Mesendoderm (in vitro differentiated cells): ENCODE measurements around the gene KLF8.
A peak's percentile ranks its signal among the peaks of the same experiment; 100 is the strongest.

Experiments
- DNase-seq: peaks from one replicate; pipeline ENCODE4 v3.0.0; 2013
- H2AK5ac ChIP-seq: 2 replicates; pipeline ENCODE4 v1.6.1; 2013; ENCODE audit warnings: low read length, inconsistent platforms
- H2BK120ac ChIP-seq: 2 replicates; pipeline ENCODE4 v1.6.1; 2013; ENCODE audit warnings: low read depth, mild to moderate bottlenecking, low read length, moderate library complexity, mixed read lengths
- H2BK15ac ChIP-seq: replicated peaks from 2 replicates; pipeline ENCODE4 v1.6.1; 2013; ENCODE audit warnings: low read depth, mild to moderate bottlenecking, moderate library complexity
- H2BK5ac ChIP-seq: 2 replicates; pipeline ENCODE4 v1.6.1; 2013; ENCODE audit warnings: low read length, inconsistent platforms
- H3K18ac ChIP-seq: 2 replicates; pipeline ENCODE4 v1.6.1; 2013; ENCODE audit warnings: mild to moderate bottlenecking, low read length, mixed read lengths
- H3K23ac ChIP-seq: one replicate; pipeline ENCODE4 v1.6.1; 2013; ENCODE audit warnings: low read length
- H3K27ac ChIP-seq: 2 replicates; pipeline ENCODE4 v1.5.1; 2013; ENCODE audit warnings: low read depth, mild to moderate bottlenecking, inconsistent platforms, low read length, moderate library complexity
- H3K27me3 ChIP-seq: 2 replicates; pipeline ENCODE4 v1.6.1; 2013; ENCODE audit warnings: low read length, control low read depth, mild to moderate bottlenecking, inconsistent platforms; ENCODE audit not compliant: insufficient read depth, poor library complexity
- H3K36me3 ChIP-seq: 2 replicates; pipeline ENCODE4 v1.6.1; 2013; ENCODE audit warnings: low read length, inconsistent platforms; ENCODE audit not compliant: control insufficient read depth, insufficient read depth
- H3K4ac ChIP-seq: one replicate; pipeline ENCODE4 v1.6.1; 2013; ENCODE audit warnings: low read depth, mild to moderate bottlenecking, low read length, moderate library complexity
- H3K4me1 ChIP-seq: 2 replicates; pipeline ENCODE4 v1.6.1; 2013; ENCODE audit warnings: low read depth, low read length, inconsistent platforms; ENCODE audit not compliant: control insufficient read depth
- H3K4me2 ChIP-seq: 2 replicates; pipeline ENCODE4 v1.6.1; 2013; ENCODE audit warnings: low read length
- H3K4me3 ChIP-seq: 2 replicates; pipeline ENCODE4 v1.5.1; 2013; ENCODE audit warnings: mild to moderate bottlenecking, low read length
- H3K56ac ChIP-seq: one replicate; pipeline ENCODE4 v1.6.1; 2013; ENCODE audit warnings: low read length
- H3K79me1 ChIP-seq: 2 replicates; pipeline ENCODE4 v1.6.1; 2013; ENCODE audit warnings: low read length, inconsistent platforms
- H3K79me2 ChIP-seq: 2 replicates; pipeline ENCODE4 v1.6.1; 2013; ENCODE audit warnings: mild to moderate bottlenecking, low read length; ENCODE audit not compliant: control insufficient read depth, insufficient read depth
- H3K9ac ChIP-seq: 2 replicates; pipeline ENCODE4 v1.6.1; 2013; ENCODE audit warnings: low read length, inconsistent platforms
- H4K5ac ChIP-seq: one replicate; pipeline ENCODE4 v1.6.1; 2013; ENCODE audit warnings: low read length
- H4K8ac ChIP-seq: one replicate; pipeline ENCODE4 v1.6.1; 2013; ENCODE audit warnings: low read depth, mild to moderate bottlenecking, control low read depth, low read length, moderate library complexity
- WGBS: extraction: QIAGEN DNeasy Blood & Tissue Kit; methylation state at CpG from one replicate; pipeline ENCODE4 v1.1.7; 2013; ENCODE audit warnings: low lambda C conversion rate, missing lambda C conversion rate; ENCODE audit not compliant: insufficient coverage; ENCODE audit errors: extremely low coverage; 5-methylcytosine and 5-hydroxymethylcytosine counted together

Gene KLF8

GRCh38 chrX:56221101-56221500, 11.1 kb upstream of the KLF8 start:
- H3K4me1 ChIP-seq = no peaks in the 10 kb centered on the region
- H3K56ac ChIP-seq = no peak overlapping the region
- WGBS = no CpG with 5 or more reads among the region's 5 CpGs
- H3K79me1 ChIP-seq = no peaks in the 10 kb centered on the region
- no peak overlapping the region for H3K9ac ChIP-seq
- no peak overlapping the region for H3K4me3 ChIP-seq
- H4K5ac ChIP-seq = no peak overlapping the region
- no peak overlapping the region for H2BK5ac ChIP-seq
- H3K4me2 ChIP-seq = no peak overlapping the region
- H3K27ac ChIP-seq = no peak overlapping the region
- H2BK15ac ChIP-seq = no peak overlapping the region
- no peak overlapping the region for H3K18ac ChIP-seq
- H2AK5ac ChIP-seq = no peak overlapping the region
- no peak overlapping the region for H3K23ac ChIP-seq
- no peak overlapping the region for H2BK120ac ChIP-seq
- H3K4ac ChIP-seq = no peak overlapping the region
- no peak for DNase-seq
- H3K36me3 ChIP-seq = no peaks in the 10 kb centered on the region
- no peaks in the 10 kb centered on the region for H3K79me2 ChIP-seq
- H4K8ac ChIP-seq = no peak overlapping the region
- H3K27me3 ChIP-seq = no peaks in the 10 kb centered on the region

- no peak overlapping the region for H2AK5ac ChIP-seq
- H3K4me2 ChIP-seq = no peak overlapping the region
- H3K56ac ChIP-seq = no peak overlapping the region
- no peak overlapping the region for H4K8ac ChIP-seq
- no peak overlapping the region for H3K18ac ChIP-seq
- no peaks in the 10 kb centered on the region for H3K79me2 ChIP-seq
- WGBS = no CpG with 5 or more reads among the region's 28 CpGs
- no peak overlapping the region for H3K9ac ChIP-seq
- no peak overlapping the region for H2BK5ac ChIP-seq
- no peak overlapping the region for H3K4me3 ChIP-seq
- no peak overlapping the region for H3K23ac ChIP-seq
- no peak overlapping the region for H3K27ac ChIP-seq
- no peaks in the 10 kb centered on the region for H3K4me1 ChIP-seq
- no peak overlapping the region for H2BK15ac ChIP-seq
- H3K79me1 ChIP-seq = no peaks in the 10 kb centered on the region
- no peak overlapping the region for H4K5ac ChIP-seq
- H3K4ac ChIP-seq = no peak overlapping the region
- H3K36me3 ChIP-seq = no peaks in the 10 kb centered on the region
- H3K27me3 ChIP-seq = no peaks in the 10 kb centered on the region
- DNase-seq = no peak
- no peak overlapping the region for H2BK120ac ChIP-seq
These were observed 9.6 kb upstream of the KLF8 start for GRCh38 chrX:56222473-56223000.

GRCh38 chrX:56226980-56227379, 5.2 kb upstream of the KLF8 start:
- no peak overlapping the region for H3K23ac ChIP-seq
- H3K4me3 ChIP-seq = no peak overlapping the region
- H3K4ac ChIP-seq = no peak overlapping the region
- H3K56ac ChIP-seq = no peak overlapping the region
- H3K18ac ChIP-seq = no peak overlapping the region
- H3K79me1 ChIP-seq = no peaks in the 10 kb centered on the region
- no peaks in the 10 kb centered on the region for H3K79me2 ChIP-seq
- no peak for DNase-seq
- H2AK5ac ChIP-seq = no peak overlapping the region
- no peak overlapping the region for H2BK120ac ChIP-seq
- no peaks in the 10 kb centered on the region for H3K27me3 ChIP-seq
- H4K5ac ChIP-seq = no peak overlapping the region
- H3K4me2 ChIP-seq = no peak overlapping the region
- H3K4me1 ChIP-seq = no peaks in the 10 kb centered on the region
- H3K27ac ChIP-seq = no peak overlapping the region
- no peaks in the 10 kb centered on the region for H3K36me3 ChIP-seq
- H4K8ac ChIP-seq = no peak overlapping the region
- H3K9ac ChIP-seq = no peak overlapping the region
- H2BK15ac ChIP-seq = no peak overlapping the region
- WGBS = no CpG with 5 or more reads among the region's 1 CpG
- no peak overlapping the region for H2BK5ac ChIP-seq

- H3K9ac ChIP-seq = no peak overlapping the region
- H3K36me3 ChIP-seq = no peaks in the 10 kb centered on the region
- no peak overlapping the region for H2AK5ac ChIP-seq
- H3K4me2 ChIP-seq = no peak overlapping the region
- H2BK15ac ChIP-seq = no peak overlapping the region
- H3K79me2 ChIP-seq = no peaks in the 10 kb centered on the region
- no peak overlapping the region for H2BK120ac ChIP-seq
- H3K56ac ChIP-seq = no peak overlapping the region
- no peak overlapping the region for H4K8ac ChIP-seq
- no peak overlapping the region for H3K18ac ChIP-seq
- H3K23ac ChIP-seq = no peak overlapping the region
- peak; percentile 5 for DNase-seq
- H3K27ac ChIP-seq = no peak overlapping the region
- H3K79me1 ChIP-seq = no peaks in the 10 kb centered on the region
- no peaks in the 10 kb centered on the region for H3K4me1 ChIP-seq
- WGBS = no CpG with 5 or more reads among the region's 2 CpGs
- no peaks in the 10 kb centered on the region for H3K27me3 ChIP-seq
- H4K5ac ChIP-seq = no peak overlapping the region
- H3K4ac ChIP-seq = no peak overlapping the region
- H2BK5ac ChIP-seq = no peak overlapping the region
- no peak overlapping the region for H3K4me3 ChIP-seq
These were observed 3.2 kb upstream of the KLF8 start for GRCh38 chrX:56228914-56229313.

GRCh38 chrX:56231537-56232090, 542 bp upstream of the KLF8 start:
- Histone ChIP-seq H4K5ac (no peak overlapping the region), H2BK5ac (no peak overlapping the region), H3K79me2 (peaks cover 8% of the 10 kb centered on the region), H2BK15ac (no peak overlapping the region), H3K4me1 (no peaks in the 10 kb centered on the region), H4K8ac (no peak overlapping the region), H3K79me1 (no peaks in the 10 kb centered on the region), H3K4me2 (peak overlapping the region; percentile 50), H3K4me3 (no peak overlapping the region), H3K36me3 (no peaks in the 10 kb centered on the region), H2BK120ac (no peak overlapping the region), H3K23ac (no peak overlapping the region), H3K9ac (peak overlapping the region; percentile 64), H2AK5ac (no peak overlapping the region), H3K18ac (no peak overlapping the region), H3K56ac (peak overlapping the region; percentile 70), H3K4ac (no peak overlapping the region), H3K27me3 (no peaks in the 10 kb centered on the region), H3K27ac (peak overlapping the region; percentile 83)
- DNase-seq = peak; percentile 93
- no CpG with 5 or more reads among the region's 10 CpGs for WGBS

- peak overlapping the region; percentile 94 for H3K18ac ChIP-seq
- no peak overlapping the region for H2BK120ac ChIP-seq
- no peaks in the 10 kb centered on the region for H3K79me1 ChIP-seq
- H2AK5ac ChIP-seq = no peak overlapping the region
- no peaks in the 10 kb centered on the region for H3K27me3 ChIP-seq
- peak overlapping the region; percentile 77 for H3K9ac ChIP-seq
- H3K4me1 ChIP-seq = no peaks in the 10 kb centered on the region
- peak overlapping the region; percentile 29 for H3K4me2 ChIP-seq
- H2BK15ac ChIP-seq = no peak overlapping the region
- H4K8ac ChIP-seq = no peak overlapping the region
- no CpG with 5 or more reads among the region's 17 CpGs for WGBS
- H3K56ac ChIP-seq = peak overlapping the region; percentile 71
- H3K36me3 ChIP-seq = no peaks in the 10 kb centered on the region
- H3K27ac ChIP-seq = no peak overlapping the region
- no peak overlapping the region for H3K23ac ChIP-seq
- H4K5ac ChIP-seq = no peak overlapping the region
- peak; percentile 17 for DNase-seq
- peak overlapping the region; percentile 59 for H3K4ac ChIP-seq
- no peak overlapping the region for H2BK5ac ChIP-seq
- peak overlapping the region; percentile 62 for H3K4me3 ChIP-seq
- peaks cover 8% of the 10 kb centered on the region for H3K79me2 ChIP-seq
These were observed 944 bp downstream of the KLF8 start for GRCh38 chrX:56233100-56233499.
